Measurements from ENCODE around the gene SLC12A5.

The SLC12A5 gene

DNA sequence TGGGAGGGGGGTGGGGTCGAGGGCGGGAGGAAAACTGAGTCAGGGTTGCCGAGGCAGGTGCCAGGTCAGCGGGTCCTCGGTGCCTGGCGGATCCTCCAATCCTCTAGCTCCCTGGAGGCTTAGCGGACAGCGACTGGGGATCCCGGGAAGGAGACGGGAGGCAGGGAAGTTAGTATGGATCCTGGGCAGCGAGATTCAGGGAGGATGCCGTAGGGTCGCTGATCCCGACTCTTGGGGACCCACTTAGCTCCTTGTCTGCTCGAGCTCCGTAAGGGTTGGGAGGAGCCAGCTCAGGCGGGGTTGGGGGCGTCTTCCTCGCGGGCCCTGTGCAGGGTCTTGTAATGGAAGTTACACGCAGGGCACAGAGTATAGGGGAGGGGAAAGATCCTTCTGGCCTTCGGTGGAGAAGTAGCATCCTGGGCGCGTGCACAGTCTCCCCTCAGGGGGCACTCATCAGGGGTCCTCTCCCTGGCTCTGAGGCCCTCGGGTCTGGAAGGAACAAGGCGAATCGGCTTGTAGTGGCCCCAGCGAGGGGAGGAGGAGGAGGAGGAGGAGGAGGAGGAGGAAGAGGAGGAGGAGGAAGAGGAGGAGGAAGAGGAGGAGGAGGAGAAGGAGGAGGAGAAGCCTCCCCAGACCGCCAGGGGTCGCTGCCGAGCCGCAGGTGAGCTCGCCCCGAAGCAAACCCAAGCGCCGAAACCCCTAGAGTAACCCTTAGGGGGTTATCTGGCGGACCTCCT lies 6.4 kb upstream of the SLC12A5 start (continued):
- TF ChIP-seq, protein P1, sequence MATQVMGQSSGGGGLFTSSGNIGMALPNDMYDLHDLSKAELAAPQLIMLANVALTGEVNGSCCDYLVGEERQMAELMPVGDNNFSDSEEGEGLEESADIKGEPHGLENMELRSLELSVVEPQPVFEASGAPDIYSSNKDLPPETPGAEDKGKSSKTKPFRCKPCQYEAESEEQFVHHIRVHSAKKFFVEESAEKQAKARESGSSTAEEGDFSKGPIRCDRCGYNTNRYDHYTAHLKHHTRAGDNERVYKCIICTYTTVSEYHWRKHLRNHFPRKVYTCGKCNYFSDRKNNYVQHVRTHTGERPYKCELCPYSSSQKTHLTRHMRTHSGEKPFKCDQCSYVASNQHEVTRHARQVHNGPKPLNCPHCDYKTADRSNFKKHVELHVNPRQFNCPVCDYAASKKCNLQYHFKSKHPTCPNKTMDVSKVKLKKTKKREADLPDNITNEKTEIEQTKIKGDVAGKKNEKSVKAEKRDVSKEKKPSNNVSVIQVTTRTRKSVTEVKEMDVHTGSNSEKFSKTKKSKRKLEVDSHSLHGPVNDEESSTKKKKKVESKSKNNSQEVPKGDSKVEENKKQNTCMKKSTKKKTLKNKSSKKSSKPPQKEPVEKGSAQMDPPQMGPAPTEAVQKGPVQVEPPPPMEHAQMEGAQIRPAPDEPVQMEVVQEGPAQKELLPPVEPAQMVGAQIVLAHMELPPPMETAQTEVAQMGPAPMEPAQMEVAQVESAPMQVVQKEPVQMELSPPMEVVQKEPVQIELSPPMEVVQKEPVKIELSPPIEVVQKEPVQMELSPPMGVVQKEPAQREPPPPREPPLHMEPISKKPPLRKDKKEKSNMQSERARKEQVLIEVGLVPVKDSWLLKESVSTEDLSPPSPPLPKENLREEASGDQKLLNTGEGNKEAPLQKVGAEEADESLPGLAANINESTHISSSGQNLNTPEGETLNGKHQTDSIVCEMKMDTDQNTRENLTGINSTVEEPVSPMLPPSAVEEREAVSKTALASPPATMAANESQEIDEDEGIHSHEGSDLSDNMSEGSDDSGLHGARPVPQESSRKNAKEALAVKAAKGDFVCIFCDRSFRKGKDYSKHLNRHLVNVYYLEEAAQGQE (tag by site-specific recombination; IDR thresholded peaks at IDR 0.05): 0 out of 2 replicates have a peak, but pooled peaks have one; percentile 33
- TF ChIP-seq ZNF138 (tag by site-specific recombination; IDR thresholded peaks at IDR 0.05; ENCODE audit: borderline replicate concordance) (no peak), ZNF404 (tag by site-specific recombination; IDR thresholded peaks at IDR 0.05) (no peak), SCRT2 (tag by site-specific recombination; IDR thresholded peaks at IDR 0.05) (no peak; the same call in 1 of the 2 replicates), ZBTB8A (tag by site-specific recombination; IDR thresholded peaks at IDR 0.05) (no peak), ZNF24 (tag by site-specific recombination; IDR thresholded peaks at IDR 0.05) (no peak), ZFHX2 (tag by site-specific recombination; conservative IDR thresholded peaks at IDR 0.05) (peak; percentile 31; the same call in 1 of the 2 replicates), ZNF416 (tag by site-specific recombination; IDR thresholded peaks at IDR 0.05) (no peak), ZNF623 (tag by site-specific recombination; IDR thresholded peaks at IDR 0.05) (no peak), HOXA7 (CRISPR knock-in tag; IDR thresholded peaks at IDR 0.05; ENCODE audit: borderline replicate concordance) (no peak), ZNF140 (tag by site-specific recombination; IDR thresholded peaks at IDR 0.05) (no peak), OVOL3 (tag by site-specific recombination; IDR thresholded peaks at IDR 0.05) (no peak), ZNF157 (tag by site-specific recombination; IDR thresholded peaks at IDR 0.05) (no peak), ZSCAN16 (tag by site-specific recombination; IDR thresholded peaks at IDR 0.05) (no peak), ZNF132 (tag by site-specific recombination; IDR thresholded peaks at IDR 0.05; ENCODE audit: borderline replicate concordance) (no peak), ZNF555 (tag by site-specific recombination; conservative IDR thresholded peaks at IDR 0.05) (no peak), HOXD13 (CRISPR knock-in tag; IDR thresholded peaks at IDR 0.05; ENCODE audit: borderline replicate concordance) (no peak), ZNF324 (tag by site-specific recombination; IDR thresholded peaks at IDR 0.05) (no peak), ZNF473 (tag by site-specific recombination; IDR thresholded peaks at IDR 0.05) (no peak), ZNF292 (tag by site-specific recombination; IDR thresholded peaks at IDR 0.05; ENCODE audit: borderline replicate concordance, low read depth) (no peak), ZNF174 (tag by site-specific recombination; IDR thresholded peaks at IDR 0.05) (no peak), ZNF558 (tag by site-specific recombination; IDR thresholded peaks at IDR 0.05) (no peak)
- TF ChIP-seq, protein P2, sequence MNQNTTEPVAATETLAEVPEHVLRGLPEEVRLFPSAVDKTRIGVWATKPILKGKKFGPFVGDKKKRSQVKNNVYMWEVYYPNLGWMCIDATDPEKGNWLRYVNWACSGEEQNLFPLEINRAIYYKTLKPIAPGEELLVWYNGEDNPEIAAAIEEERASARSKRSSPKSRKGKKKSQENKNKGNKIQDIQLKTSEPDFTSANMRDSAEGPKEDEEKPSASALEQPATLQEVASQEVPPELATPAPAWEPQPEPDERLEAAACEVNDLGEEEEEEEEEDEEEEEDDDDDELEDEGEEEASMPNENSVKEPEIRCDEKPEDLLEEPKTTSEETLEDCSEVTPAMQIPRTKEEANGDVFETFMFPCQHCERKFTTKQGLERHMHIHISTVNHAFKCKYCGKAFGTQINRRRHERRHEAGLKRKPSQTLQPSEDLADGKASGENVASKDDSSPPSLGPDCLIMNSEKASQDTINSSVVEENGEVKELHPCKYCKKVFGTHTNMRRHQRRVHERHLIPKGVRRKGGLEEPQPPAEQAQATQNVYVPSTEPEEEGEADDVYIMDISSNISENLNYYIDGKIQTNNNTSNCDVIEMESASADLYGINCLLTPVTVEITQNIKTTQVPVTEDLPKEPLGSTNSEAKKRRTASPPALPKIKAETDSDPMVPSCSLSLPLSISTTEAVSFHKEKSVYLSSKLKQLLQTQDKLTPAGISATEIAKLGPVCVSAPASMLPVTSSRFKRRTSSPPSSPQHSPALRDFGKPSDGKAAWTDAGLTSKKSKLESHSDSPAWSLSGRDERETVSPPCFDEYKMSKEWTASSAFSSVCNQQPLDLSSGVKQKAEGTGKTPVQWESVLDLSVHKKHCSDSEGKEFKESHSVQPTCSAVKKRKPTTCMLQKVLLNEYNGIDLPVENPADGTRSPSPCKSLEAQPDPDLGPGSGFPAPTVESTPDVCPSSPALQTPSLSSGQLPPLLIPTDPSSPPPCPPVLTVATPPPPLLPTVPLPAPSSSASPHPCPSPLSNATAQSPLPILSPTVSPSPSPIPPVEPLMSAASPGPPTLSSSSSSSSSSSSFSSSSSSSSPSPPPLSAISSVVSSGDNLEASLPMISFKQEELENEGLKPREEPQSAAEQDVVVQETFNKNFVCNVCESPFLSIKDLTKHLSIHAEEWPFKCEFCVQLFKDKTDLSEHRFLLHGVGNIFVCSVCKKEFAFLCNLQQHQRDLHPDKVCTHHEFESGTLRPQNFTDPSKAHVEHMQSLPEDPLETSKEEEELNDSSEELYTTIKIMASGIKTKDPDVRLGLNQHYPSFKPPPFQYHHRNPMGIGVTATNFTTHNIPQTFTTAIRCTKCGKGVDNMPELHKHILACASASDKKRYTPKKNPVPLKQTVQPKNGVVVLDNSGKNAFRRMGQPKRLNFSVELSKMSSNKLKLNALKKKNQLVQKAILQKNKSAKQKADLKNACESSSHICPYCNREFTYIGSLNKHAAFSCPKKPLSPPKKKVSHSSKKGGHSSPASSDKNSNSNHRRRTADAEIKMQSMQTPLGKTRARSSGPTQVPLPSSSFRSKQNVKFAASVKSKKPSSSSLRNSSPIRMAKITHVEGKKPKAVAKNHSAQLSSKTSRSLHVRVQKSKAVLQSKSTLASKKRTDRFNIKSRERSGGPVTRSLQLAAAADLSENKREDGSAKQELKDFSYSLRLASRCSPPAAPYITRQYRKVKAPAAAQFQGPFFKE (tag by site-specific recombination; IDR thresholded peaks at IDR 0.05; ENCODE audit: borderline replicate concordance): no peak
- TF ChIP-seq, protein P3, sequence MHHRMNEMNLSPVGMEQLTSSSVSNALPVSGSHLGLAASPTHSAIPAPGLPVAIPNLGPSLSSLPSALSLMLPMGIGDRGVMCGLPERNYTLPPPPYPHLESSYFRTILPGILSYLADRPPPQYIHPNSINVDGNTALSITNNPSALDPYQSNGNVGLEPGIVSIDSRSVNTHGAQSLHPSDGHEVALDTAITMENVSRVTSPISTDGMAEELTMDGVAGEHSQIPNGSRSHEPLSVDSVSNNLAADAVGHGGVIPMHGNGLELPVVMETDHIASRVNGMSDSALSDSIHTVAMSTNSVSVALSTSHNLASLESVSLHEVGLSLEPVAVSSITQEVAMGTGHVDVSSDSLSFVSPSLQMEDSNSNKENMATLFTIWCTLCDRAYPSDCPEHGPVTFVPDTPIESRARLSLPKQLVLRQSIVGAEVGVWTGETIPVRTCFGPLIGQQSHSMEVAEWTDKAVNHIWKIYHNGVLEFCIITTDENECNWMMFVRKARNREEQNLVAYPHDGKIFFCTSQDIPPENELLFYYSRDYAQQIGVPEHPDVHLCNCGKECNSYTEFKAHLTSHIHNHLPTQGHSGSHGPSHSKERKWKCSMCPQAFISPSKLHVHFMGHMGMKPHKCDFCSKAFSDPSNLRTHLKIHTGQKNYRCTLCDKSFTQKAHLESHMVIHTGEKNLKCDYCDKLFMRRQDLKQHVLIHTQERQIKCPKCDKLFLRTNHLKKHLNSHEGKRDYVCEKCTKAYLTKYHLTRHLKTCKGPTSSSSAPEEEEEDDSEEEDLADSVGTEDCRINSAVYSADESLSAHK (tag by site-specific recombination; IDR thresholded peaks at IDR 0.05): no peak
- TF ChIP-seq, protein P4, sequence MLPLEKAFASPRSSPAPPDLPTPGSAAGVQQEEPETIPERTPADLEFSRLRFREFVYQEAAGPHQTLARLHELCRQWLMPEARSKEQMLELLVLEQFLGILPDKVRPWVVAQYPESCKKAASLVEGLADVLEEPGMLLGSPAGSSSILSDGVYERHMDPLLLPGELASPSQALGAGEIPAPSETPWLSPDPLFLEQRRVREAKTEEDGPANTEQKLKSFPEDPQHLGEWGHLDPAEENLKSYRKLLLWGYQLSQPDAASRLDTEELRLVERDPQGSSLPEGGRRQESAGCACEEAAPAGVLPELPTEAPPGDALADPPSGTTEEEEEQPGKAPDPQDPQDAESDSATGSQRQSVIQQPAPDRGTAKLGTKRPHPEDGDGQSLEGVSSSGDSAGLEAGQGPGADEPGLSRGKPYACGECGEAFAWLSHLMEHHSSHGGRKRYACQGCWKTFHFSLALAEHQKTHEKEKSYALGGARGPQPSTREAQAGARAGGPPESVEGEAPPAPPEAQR (tag by site-specific recombination; IDR thresholded peaks at IDR 0.05): no peak
- TF ChIP-seq, protein P5, sequence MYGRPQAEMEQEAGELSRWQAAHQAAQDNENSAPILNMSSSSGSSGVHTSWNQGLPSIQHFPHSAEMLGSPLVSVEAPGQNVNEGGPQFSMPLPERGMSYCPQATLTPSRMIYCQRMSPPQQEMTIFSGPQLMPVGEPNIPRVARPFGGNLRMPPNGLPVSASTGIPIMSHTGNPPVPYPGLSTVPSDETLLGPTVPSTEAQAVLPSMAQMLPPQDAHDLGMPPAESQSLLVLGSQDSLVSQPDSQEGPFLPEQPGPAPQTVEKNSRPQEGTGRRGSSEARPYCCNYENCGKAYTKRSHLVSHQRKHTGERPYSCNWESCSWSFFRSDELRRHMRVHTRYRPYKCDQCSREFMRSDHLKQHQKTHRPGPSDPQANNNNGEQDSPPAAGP (tag by site-specific recombination; IDR thresholded peaks at IDR 0.05): no peak
